NCI-H2107 (cell line): Measurements from ENCODE around the gene BATF2.
"Not testable (repeated sequence)": the region's sequence is repeated elsewhere in the genome, so short reads cannot be mapped to it uniquely, and the experiment has no call there.

Source experiments
- DNase-seq: peaks from one replicate; lab custom pipeline; 2025; lab: John Stamatoyannopoulos, UW

BATF2 gene

GRCh38 chr11:65013130-65013887, 16.5 kb upstream of the BATF2 start:
- DNase-seq: peak; percentile 83

- DNase-seq: no peak
Observed at GRCh38 chr11:65008873-65009272, 12.1 kb upstream of the BATF2 start.

- no peak for DNase-seq
Observed at GRCh38 chr11:65008016-65008415, 11.2 kb upstream of the BATF2 start.

- not testable (repeated sequence) for DNase-seq
Observed at GRCh38 chr11:65003968-65004367, 7.2 kb upstream of the BATF2 start.

- DNase-seq: no peak
Observed at GRCh38 chr11:65003282-65003681, 6.5 kb upstream of the BATF2 start.

- no peak for DNase-seq
Observed at GRCh38 chr11:65002706-65003105, 5.9 kb upstream of the BATF2 start.

- no peak for DNase-seq
Observed at GRCh38 chr11:64999478-64999877, 2.7 kb upstream of the BATF2 start.

GRCh38 chr11:64998690-64999431, 2.1 kb upstream of the BATF2 start:
- DNase-seq: peak; percentile 19

- DNase-seq: no peak
Observed at GRCh38 chr11:64998141-64998540, 1.4 kb upstream of the BATF2 start.

GRCh38 chr11:64996327-64996709, 453 bp downstream of the BATF2 start:
- DNase-seq: no peak

- DNase-seq: no peak
Observed at GRCh38 chr11:64994318-64994717, 2.5 kb downstream of the BATF2 start.

- DNase-seq: no peak
Observed at GRCh38 chr11:64990222-64990923, 6.4 kb downstream of the BATF2 start.

- no peak for DNase-seq
Observed at GRCh38 chr11:64989416-64989815, 7.4 kb downstream of the BATF2 start.

GRCh38 chr11:64987998-64988854, 8.5 kb downstream of the BATF2 start:
- DNase-seq: no peak

- not testable (repeated sequence) for DNase-seq
Observed at GRCh38 chr11:64983339-64983738, 13.4 kb downstream of the BATF2 start.

- DNase-seq: no peak
Observed at GRCh38 chr11:64976651-64977050, 20.1 kb downstream of the BATF2 start.

GRCh38 chr11:64974124-64974523, 22.6 kb downstream of the BATF2 start:
- no peak for DNase-seq

GRCh38 chr11:64971421-64972233, 25.1 kb downstream of the BATF2 start, which contains the start of gene MAJIN:
Gene MAJIN (minus strand): TSS chr11:64972108. CDS start chr11:64959405, 12,703 bp downstream.
- no peak for DNase-seq

GRCh38 chr11:64970731-64971151, 26.0 kb downstream of the BATF2 start:
- no peak for DNase-seq

- no peak for DNase-seq
Observed at GRCh38 chr11:64969209-64969608, 27.6 kb downstream of the BATF2 start.

GRCh38 chr11:64967375-64967774, 29.4 kb downstream of the BATF2 start:
- DNase-seq: no peak
